T1000 (cell line): ENCODE data around the gene ENTREP3.

Experiments
- DNase-seq: peaks from one replicate; lab custom pipeline; 2025; ENCODE audit warnings: mixed read lengths; lab: John Stamatoyannopoulos, UW

The ENTREP3 gene

DNA sequence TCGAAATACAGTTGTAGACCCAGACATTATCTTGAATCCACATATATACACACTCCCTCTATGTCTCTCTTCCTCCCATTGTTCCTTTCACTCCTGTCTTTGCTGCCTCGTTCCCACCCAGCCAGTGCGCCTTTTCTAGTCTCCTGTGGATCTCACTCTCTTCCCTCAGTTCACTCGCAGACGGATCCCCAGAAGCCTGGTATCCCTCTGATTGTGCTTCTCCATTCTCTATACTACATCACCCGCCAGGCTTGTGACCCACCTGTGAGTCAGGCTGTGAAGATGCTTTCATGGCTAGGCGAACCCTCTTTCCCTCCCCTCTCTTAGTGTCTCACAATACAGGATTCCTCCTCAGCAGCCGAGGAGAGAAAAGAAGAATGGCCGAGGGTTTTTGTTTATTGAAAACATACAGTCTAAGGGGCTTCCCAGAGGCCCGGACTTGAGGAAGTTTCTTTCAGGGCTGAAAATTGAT lies 23.4 kb upstream of the ENTREP3 start:
- no peak for DNase-seq

DNA sequence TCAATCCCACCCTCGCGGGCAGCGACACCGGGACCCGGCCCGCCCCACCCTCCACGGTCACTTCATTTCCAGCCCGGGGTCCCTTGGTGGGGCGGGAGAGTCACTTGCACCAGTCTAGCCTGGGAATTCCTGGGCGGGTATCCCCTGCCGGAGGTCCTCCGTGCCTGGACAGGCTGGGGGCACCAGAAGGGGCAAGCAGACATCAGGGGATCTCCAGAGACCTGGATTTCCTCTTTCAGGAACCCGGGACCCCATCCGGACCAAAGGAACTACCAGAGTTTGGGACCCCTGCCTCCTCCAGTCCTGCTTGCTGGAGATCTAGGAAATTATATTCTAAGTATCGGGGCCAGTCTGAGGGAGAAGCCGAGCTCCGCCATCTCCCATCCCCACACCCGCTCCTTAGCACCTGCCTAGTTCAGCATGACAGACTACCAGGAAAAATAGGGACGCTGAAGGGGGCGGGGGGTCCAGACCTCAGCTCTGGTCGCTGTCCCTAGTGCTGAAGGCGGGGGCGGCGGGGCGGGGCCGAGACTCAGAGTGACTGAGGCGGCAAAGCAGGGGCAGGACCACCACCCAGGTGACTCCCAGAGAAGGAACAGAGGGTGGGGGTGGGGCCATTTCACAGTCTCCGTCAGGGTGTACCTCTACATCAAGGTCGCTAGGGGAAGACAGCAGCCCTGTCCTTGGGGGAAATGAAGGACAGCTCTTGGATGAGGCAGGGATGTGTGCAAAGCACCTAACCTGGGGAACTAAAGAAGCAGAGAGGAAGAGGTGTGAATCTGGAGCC lies 22.8 kb upstream of the ENTREP3 start:
- DNase-seq: no peak

DNA sequence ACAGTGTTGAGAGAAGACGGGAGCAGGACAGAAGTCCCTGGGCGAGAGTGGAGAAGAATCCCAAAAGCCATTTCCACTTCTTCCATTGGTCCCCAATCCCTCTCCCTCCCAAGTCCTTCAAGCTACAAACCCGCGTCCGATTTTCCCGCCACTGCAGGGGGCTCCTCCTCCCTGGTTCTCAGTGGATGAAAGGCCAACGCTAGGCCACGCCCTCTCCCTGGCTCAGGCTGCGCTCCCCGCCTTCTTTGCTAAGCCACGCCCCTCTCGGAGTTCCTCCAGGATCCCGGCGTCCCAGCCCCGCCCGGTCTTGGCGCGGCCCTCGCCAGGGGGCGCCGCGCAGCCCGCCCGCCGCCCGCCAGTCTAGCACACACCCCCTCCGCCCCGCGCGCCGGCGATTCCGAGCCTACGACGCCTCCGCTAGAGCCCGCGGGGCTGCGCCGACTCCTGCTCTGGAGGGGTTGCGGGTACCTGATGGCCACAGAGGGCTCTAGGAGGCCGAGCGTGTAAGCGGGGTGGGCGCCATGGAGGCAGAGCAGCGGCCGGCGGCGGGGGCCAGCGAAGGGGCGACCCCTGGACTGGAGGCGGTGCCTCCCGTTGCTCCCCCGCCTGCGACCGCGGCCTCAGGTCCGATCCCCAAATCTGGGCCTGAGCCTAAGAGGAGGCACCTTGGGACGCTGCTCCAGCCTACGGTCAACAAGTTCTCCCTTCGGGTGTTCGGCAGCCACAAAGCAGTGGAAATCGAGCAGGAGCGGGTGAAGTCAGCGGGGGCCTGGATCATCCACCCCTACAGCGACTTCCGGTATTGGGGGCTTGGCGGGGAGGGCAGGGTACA lies 22.0 kb upstream of the ENTREP3 start, which contains the start of gene HCN3:
Gene HCN3, plus strand, starts transcription at position 394 of the 832 bp plus-strand sequence. Its CDS starts 128 bp downstream, at position 522.
- peak; percentile 92 for DNase-seq

DNA sequence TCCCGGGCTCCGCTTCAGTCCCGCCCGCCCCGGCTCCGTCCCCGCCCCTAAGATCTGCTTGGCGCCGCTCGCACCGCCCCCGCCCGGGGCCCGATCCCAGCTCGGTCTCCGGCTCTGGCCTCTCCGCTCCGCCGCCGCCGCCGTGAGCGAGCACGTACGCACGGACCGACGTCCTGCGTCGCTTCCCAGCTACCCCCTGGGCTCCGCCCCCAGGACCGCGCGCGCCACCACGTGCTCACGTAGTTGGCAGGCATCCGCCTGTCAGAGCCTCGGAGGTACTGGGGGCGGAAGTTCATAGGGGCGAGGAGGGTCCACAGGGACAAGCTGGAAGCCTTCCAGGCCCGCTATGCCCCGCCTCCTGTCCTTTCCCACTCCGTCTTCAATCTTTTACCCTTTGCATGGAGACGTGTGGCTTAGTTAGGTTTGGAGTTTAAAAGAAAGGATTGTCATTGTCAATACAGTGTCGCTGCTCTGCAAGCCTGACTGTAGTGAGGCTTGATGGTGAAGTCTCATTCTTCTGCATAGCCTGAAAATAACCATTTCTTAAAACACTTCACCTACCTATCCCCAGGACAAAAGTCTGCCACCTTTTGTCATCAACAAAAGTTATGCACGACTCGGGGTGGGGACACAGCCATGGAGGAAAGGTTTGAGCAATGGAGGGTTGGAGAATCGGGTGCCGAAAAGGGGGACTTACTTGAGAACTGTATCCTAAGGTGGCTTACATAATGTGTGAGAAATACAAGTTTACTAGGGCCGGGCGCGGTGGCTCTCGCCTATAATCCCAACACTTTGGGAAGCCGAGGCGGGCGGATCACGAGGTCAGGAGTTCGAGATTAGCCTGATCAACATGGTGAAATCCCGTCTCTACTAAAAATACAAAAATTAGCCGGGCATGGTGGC lies 18.3 kb upstream of the ENTREP3 start, which contains the start of gene CLK2:
Gene CLK2, minus strand, starts transcription at position 162 of the 903 bp plus-strand sequence. CDS start 2,527 bp downstream, outside the sequence.
- peak; percentile 88 for DNase-seq

DNA sequence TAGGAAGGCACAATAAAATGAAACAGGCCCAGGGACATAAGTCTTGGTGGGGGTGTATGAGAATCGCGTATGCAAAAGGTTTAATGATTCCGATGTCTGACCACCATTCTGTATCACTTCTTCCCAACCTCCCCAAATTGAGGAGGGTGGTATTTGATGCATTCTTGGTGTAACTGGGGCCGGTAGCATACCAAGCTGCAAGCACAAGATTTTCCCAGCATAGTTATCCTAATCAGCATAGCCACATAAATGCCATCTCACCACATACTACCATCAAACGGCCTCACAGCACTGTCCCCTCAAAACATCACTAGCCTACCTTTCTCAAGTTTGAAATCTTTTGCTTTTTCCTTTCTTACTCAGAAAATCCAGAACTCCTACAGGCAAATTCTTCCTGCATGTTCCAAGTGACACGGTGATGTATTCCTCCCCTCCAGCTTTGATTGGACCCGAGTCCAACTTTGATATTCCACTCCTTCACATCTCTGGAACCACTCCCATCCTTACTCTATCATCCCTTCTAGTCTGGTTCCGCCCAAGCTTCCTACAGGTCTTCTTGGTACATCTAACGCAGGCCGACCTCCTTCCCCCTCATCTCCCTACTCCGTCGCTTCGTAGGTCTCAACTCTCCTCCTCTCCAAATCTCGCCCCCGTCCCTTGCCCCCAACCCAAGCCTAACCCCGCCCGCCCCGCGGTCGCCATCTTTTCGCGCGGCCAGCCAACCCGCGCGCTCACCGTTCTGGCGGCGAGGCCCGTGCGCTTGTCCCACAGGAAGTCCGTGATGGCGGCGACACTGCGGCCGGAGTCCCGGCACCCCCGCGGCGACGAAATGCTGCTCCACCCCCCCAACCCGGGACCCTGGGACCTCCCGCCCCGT lies 17.4 kb upstream of the ENTREP3 start:
- no peak for DNase-seq

DNA sequence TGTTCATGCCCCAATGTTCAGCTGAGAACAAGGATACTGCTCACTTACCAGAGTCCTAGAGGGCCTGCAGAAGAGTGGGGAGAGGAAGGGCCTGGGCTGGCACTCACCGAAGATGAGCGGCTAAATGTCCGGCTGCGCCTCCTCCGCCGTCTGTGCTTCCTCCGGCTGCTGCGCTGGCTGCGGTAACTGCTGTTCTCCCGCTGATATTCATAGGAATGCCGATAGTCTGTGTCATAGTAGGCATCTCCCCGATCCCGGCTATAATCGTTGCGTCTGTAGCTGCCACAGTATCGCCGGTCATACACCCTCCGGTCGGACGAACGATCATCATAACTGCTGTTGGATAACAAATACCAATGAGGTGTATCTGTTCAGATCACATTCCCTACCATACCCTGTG lies 14.1 kb upstream of the ENTREP3 start:
- DNase-seq: no peak

DNA sequence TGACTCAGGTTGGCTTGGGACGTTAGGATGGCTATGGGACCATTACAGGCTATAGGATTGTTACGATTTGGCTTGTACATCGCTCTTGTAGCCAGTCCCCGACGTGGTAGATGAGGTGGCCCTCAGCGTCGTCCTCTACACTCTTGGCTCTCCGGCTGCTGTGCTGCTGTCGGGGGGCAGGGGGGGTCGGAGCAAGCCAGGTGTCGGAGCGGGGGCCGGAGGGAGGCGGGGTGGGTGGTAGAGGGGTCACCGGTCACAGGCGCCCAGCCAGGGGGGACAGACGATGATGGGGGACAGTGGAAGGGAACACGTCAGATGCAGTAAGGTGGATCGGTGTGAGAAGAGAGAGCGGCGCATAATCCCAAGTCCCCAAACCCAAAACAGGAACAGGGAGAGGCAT lies 13.3 kb upstream of the ENTREP3 start:
- no peak for DNase-seq

DNA sequence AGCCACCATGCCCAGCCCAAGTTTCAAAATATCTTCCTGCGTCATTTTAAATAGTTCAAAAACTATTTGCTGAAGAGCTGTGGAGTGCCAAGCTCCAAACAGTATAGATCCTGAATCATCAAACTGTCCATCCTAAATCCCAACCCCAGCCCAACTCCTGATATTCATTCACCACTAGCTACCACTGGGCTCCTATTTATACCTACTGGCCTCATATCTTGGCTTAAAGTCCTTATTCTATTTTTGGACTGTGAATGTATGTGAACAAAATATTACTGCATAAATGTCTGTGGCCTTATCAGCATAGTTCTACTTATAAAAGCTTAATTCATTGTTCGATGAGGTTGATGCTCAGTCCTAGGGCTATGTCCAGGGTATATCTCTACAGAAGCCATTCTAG lies 12.1 kb upstream of the ENTREP3 start:
- DNase-seq: no peak

DNA sequence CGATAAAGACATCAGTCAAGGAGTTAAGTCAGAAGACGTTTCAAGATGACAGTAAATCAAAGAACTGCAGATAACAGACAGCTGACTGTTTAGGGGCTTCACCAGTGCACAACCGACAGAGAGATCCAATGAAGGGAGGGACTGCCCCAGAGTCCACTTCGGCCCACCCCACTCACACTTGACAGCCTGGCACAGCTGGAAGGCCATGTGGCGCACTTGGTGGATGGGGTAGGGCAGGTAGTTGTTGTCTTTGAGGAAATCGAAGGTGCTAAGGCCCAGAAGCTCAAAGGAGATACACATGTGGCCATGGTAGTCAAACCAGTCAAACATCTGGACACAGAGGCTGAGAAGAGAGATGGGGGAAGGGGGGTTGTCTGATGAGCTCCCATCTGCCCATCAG lies 11.3 kb upstream of the ENTREP3 start:
- no peak for DNase-seq

DNA sequence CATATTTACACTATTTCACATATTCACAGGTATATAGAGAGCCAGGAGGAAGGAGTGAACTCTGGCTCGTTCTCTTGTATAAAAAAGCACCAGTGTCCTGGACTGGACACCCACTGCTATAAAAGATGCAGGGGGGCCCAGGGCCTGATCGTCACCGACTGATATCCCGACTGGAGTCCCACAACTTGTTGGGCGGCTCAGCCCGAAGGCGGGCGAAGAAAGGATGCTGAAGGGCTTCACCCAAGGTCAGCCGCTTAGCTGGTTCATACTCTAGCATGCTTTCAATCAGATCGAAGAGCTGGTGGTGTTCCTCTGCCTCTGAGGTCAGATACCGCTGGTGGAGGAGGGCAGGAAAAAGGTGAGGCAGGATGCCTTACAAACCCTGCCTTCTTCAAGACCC lies 7.8 kb upstream of the ENTREP3 start:
- no peak for DNase-seq

DNA sequence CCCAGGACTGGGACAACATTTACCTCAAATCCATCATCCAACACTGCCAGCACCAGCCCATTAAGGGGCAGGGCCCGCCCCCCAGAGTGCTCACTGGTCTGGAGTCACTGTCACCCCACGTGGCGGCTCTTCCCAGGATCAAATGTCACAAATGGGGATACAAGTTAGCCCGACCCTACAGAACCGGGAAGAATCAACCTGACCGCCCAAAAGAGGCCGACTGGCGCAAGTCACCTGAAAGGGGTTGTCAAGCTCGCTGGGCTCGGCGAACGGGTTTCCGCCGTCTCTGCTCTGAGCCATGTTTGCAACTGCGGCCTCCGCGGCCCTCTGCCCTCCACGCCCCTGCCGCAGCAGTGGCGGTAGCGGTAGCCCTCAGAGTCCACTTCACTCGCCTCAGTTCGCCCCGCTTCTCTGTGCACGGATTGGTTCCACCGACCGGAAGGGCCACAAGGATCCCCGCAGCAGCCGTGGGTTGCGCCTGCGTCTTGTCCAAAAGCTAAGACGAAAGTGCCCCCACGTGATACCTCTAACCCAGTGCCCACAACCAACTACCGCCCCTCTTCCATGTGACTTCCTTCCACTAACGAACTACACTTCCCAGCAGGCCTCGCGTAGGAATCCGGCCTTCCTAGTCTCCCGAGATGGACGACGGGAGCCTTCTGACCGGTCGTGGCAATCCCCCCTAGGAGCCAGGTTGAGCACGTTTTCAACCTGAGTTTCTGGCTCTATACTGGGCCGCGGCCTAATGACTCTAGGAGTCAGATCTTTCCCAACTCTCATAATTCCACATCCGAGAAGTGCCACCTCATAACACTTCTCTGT lies 6.8 kb upstream of the ENTREP3 start, which contains the start of gene SCAMP3:
Gene SCAMP3, minus strand, starts transcription at position 509 of the 822 bp plus-strand sequence. Its CDS starts 209 bp downstream, at position 300.
- peak; percentile 82 for DNase-seq

DNA sequence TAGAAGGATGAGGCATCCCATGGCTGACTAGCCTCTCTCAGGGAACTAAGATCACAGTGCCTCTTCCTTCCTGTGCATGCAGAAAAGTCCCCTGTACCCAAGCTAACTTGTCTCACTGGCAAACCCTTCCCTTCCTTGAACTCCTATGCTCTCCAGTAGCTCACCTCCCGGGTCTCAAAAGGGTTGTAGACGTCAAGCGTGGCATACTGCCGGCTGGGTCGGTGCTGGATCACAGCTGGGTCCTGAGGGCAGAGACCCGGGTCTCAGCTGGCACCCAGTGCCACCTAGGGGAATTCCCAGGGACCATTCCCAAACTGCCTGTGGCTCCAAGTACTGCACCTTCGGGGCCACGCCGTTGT lies 6.2 kb upstream of the ENTREP3 start:
- no peak for DNase-seq

DNA sequence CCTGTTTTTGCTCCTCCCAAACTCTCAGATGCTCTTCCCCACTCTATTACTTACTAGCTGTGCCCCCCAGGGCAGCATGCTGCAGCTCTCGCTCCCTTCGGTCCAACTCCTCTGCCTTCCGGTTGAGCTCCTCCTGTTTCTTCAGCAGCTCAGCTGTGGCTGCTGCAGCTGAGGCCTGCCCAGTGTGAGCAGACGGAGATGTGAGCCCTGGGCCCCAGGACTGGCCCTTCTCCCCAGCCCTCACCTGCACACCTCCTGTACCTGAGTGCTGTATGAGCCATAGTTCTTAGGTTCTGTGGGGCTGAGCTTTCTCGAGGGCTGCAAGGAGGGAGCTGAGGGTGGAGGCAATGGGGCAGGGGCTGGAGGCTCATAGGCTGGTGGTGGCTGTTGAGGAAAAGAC lies 5.0 kb upstream of the ENTREP3 start:
- DNase-seq: no peak

DNA sequence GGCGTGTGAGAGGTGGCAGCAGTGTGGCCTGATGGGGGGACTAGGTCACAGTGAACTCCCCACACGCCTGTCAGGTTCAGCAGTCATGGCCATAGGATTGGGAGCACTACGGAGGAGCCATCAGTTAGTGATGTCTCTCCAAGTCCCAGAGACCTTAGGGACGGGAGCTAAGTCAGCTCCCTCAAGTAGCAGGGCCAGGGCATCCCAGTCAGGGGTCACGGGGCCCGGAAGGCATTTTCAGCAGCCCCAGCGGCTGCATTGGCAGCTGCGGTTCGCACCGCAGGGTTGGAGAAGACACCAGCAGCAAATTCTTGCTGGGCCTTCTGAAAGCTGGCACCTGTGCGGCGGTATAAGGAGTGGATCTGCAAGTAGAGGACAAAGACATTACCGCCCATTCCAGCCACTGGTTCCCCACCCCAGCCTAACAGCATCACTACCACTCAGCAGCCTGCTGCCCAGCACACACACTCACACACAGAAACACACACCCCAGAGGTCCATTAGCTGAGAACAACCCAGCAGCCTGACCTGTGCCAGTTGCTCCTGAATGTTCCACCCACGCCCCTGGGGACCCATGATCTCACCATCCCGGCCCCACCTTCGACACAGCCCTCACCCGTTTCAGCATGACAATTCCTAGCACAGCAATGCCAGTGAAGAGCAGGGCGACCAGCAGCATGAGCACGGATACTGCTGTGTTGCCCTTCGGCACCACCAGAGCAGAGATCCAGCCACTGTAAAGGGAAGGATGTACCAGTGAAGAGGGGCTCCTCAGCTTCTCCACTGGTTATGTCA lies 972 bp upstream of the ENTREP3 start:
- DNase-seq: no peak

DNA sequence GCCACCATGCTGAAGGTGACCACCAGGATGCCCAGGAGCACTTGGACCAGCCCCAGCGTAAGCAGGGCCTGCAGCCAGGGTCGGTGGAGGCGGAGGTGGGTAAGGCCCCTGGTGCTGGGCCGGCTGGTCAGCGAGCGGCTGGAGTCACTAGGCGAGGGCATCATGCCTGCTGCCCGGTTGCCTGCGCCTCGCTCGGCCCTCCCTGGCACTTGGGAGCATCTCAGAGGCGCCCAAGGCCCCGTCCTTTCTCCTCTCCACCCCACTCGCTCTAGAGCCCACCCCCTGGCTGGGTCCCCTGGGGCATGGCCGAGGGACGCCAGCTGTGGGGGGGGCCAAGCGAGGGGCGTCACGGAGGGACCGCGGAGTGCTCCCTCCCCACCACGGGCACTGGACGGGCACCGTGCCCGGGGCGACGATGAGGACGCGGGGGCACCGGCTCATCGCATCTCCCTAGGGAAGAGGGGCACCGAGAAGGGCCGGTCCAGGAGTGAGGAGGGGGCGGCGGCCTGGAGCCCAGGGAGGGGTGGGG lies 505 bp downstream of the ENTREP3 start:
- no peak for DNase-seq

DNA sequence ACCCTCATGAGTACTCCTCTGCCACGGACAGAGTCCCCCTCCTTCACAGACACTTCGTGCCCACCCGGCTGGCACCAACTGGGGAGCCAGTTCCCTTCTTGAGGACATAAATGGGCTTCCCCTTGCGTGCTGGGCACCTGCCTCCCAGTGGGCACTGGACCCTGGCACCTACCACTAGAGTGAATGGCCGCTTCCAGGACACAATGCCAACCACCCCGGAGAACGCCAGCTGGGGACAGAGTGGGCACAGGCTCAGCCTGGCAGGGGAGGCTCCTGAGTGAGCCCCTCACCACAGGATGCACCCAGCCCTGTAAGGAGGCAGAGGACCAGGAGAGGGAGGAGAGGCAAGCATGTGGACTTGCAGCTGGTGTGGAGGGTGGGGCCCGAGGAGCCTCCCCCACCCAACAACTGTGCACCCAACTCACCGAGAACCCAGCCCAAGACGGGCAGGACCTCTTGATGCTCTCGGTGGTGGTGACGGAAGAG lies 1.0 kb downstream of the ENTREP3 start:
- no peak for DNase-seq

DNA sequence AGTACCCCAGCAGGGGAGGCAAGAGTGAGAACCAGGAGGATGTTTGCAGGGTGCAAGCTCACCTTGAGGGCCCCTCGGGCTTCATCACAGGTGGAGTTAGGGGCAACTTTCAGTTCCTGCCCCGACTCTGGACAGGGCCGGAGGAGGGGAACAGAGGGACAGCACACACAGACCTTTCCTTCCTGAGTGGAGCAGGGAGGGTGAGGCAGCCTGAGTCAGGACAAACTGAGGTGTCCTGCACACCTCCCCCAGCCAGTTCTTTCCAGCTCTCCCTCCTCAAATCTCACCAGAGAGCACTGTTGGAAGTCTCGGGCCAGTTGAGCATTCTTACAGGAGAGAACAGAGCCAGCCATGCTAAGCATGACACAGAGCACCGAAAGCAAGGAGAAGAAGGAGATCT lies 1.5 kb downstream of the ENTREP3 start:
- DNase-seq: no peak

DNA sequence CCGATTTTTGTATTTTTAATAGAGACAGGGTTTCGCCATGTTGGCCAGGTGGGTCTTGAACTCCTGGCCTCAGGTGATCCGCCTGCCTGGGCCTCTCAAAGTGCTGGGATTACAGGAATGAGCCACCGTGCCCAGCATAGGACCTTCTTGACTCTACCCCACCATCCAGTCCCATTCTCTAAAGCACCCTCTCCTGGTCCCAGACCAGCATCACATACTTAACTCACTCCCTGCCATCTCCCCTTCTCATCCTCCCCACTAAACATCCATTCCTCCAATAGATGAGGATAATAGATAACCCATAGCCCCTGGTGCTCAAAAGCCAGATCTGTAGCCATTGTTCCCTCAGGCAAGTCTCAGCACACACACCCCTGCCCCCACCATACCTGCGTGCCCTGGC lies 2.1 kb downstream of the ENTREP3 start:
- DNase-seq: no peak

DNA sequence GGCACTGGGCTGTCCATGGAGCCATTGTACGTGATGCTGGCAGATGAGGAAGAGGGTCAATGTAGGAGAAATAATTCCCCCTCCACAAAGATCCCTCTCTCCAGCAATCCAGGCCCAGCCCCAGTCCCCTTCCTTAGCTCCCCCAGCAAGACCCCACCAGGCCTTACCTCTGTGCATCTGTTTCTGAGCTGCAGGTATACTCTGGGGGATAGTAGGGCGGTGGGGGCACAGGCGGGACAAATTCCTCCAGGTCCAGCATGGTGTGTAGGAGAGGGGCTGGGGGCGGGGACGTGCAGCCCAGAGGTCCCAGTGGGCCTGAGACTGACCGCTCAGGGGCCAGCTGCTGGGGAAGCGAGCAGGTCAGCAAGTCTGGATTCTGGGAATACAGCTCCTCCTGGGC lies 3.7 kb downstream of the ENTREP3 start:
- no peak for DNase-seq
